HEK293 (cell line): ENCODE results near the gene CDKL2.
A peak's percentile ranks its signal among the peaks of the same experiment; 100 is the strongest.

Experiments
- OVOL3 ChIP-seq: fragments of 450-650 bp; formaldehyde crosslinking; IDR thresholded peaks from 2 replicates; pipeline ENCODE4 v1.5.1; 2016; ENCODE audit warnings: missing biosample characterization, missing genetic modification characterization
- PATZ1 ChIP-seq: fragments of 450-650 bp; formaldehyde crosslinking; IDR thresholded peaks from 2 replicates; pipeline ENCODE4 v1.5.1; 2016; ENCODE audit warnings: missing biosample characterization, missing genetic modification characterization
- REST ChIP-seq: fragments of 450-650 bp; formaldehyde crosslinking; IDR thresholded peaks from 2 replicates; pipeline ENCODE4 v1.5.1; 2016; ENCODE audit warnings: missing biosample characterization, missing genetic modification characterization
- SCRT1 ChIP-seq: fragments of 450-650 bp; formaldehyde crosslinking; IDR thresholded peaks from 2 replicates; pipeline ENCODE4 v1.5.1; 2016; ENCODE audit warnings: missing biosample characterization, missing genetic modification characterization, borderline replicate concordance
- TCF7L2 ChIP-seq: IDR thresholded peaks from 2 replicates; pipeline ENCODE4 v1.6.1; 2011; ENCODE audit warnings: low read depth, mild to moderate bottlenecking, inconsistent platforms, low read length, moderate library complexity, borderline replicate concordance
- ZBTB11 ChIP-seq: fragments of 450-650 bp; formaldehyde crosslinking; conservative IDR thresholded peaks from 2 replicates; pipeline ENCODE4 v1.5.1; 2016; ENCODE audit warnings: low read depth, missing biosample characterization, missing genetic modification characterization
- ZFP3 ChIP-seq: fragments of 450-650 bp; formaldehyde crosslinking; IDR thresholded peaks from 2 replicates; pipeline ENCODE4 v1.5.1; 2016; ENCODE audit warnings: low read depth, missing biosample characterization, missing genetic modification characterization
- ZNF138 ChIP-seq: fragments of 450-650 bp; formaldehyde crosslinking; IDR thresholded peaks from 2 replicates; pipeline ENCODE4 v1.5.1; 2016; ENCODE audit warnings: missing biosample characterization, missing genetic modification characterization, borderline replicate concordance
- ZNF148 ChIP-seq: fragments of 450-650 bp; formaldehyde crosslinking; IDR thresholded peaks from 2 replicates; pipeline ENCODE4 v1.5.0; 2017; ENCODE audit warnings: missing biosample characterization, missing genetic modification characterization, borderline replicate concordance
- ZNF19 ChIP-seq: fragments of 450-650 bp; formaldehyde crosslinking; IDR thresholded peaks from 2 replicates; pipeline ENCODE4; 2016; ENCODE audit warnings: missing biosample characterization, missing genetic modification characterization, low read depth
- ZNF521 ChIP-seq: fragments of 450-650 bp; formaldehyde crosslinking; IDR thresholded peaks from 2 replicates; pipeline ENCODE4 v1.5.1; 2017; ENCODE audit warnings: missing biosample characterization, mild to moderate bottlenecking, missing genetic modification characterization
- ZNF580 ChIP-seq: fragments of 450-650 bp; formaldehyde crosslinking; IDR thresholded peaks from 2 replicates; pipeline ENCODE4 v1.5.1; 2016; ENCODE audit warnings: missing biosample characterization, missing genetic modification characterization
- ZNF626 ChIP-seq: fragments of 450-650 bp; sonication (Bioruptor Pico); formaldehyde crosslinking; IDR thresholded peaks from 2 replicates; pipeline ENCODE4 v1.5.1; 2018; ENCODE audit warnings: missing biosample characterization, missing genetic modification characterization, inconsistent platforms
- ZNF658 ChIP-seq: fragments of 450-650 bp; formaldehyde crosslinking; IDR thresholded peaks from 2 replicates; pipeline ENCODE4; 2016; ENCODE audit warnings: missing biosample characterization, missing genetic modification characterization
- ZNF76 ChIP-seq: fragments of 450-650 bp; formaldehyde crosslinking; IDR thresholded peaks from 2 replicates; pipeline ENCODE4; 2016; ENCODE audit warnings: low read depth, missing biosample characterization, missing genetic modification characterization, borderline replicate concordance
- TF ChIP-seq, protein P1 (sequence below): IDR thresholded peaks from 2 replicates; pipeline ENCODE4 v1.6.1; 2011; ENCODE audit warnings: mild to moderate bottlenecking, low read depth, low read length, borderline replicate concordance
- TF ChIP-seq, protein P2 (sequence below): fragments of 450-650 bp; formaldehyde crosslinking; IDR thresholded peaks from 2 replicates; pipeline ENCODE4 v1.5.1; 2017; ENCODE audit warnings: missing biosample characterization, missing genetic modification characterization
- TF ChIP-seq, protein P3 (sequence below): fragments of 450-650 bp; formaldehyde crosslinking; IDR thresholded peaks from 2 replicates; pipeline ENCODE4 v1.5.1; 2016; ENCODE audit warnings: missing biosample characterization, missing genetic modification characterization

CDKL2 gene

GRCh38 chr4:75672461-75673026, 42.2 kb upstream of the CDKL2 start (continued):
- TF ChIP-seq PATZ1 (tag by site-specific recombination) = 0 out of 2 replicates have a peak, but pooled peaks have one; percentile 37
- TF ChIP-seq ZNF580 (tag by site-specific recombination) = no peak
- TF ChIP-seq ZNF626 (tag by site-specific recombination) = no peak
- no peak for TF ChIP-seq ZNF148 (tag by site-specific recombination)
- TF ChIP-seq, protein P1, sequence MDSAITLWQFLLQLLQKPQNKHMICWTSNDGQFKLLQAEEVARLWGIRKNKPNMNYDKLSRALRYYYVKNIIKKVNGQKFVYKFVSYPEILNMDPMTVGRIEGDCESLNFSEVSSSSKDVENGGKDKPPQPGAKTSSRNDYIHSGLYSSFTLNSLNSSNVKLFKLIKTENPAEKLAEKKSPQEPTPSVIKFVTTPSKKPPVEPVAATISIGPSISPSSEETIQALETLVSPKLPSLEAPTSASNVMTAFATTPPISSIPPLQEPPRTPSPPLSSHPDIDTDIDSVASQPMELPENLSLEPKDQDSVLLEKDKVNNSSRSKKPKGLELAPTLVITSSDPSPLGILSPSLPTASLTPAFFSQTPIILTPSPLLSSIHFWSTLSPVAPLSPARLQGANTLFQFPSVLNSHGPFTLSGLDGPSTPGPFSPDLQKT = no peak
- TF ChIP-seq REST (tag by site-specific recombination) = no peak
- TF ChIP-seq ZNF19 = no peak
- TF ChIP-seq, protein P2, sequence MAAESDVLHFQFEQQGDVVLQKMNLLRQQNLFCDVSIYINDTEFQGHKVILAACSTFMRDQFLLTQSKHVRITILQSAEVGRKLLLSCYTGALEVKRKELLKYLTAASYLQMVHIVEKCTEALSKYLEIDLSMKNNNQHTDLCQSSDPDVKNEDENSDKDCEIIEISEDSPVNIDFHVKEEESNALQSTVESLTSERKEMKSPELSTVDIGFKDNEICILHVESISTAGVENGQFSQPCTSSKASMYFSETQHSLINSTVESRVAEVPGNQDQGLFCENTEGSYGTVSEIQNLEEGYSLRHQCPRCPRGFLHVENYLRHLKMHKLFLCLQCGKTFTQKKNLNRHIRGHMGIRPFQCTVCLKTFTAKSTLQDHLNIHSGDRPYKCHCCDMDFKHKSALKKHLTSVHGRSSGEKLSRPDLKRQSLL (tag by site-specific recombination) = no peak
- peak; percentile 68 for TF ChIP-seq SCRT1 (tag by site-specific recombination)
- TF ChIP-seq OVOL3 (tag by site-specific recombination) = no peak
- no peak for TF ChIP-seq ZFP3 (tag by site-specific recombination)
- TF ChIP-seq ZNF138 (tag by site-specific recombination) = no peak
- no peak for TF ChIP-seq ZNF658 (tag by site-specific recombination)
- no peak for TF ChIP-seq ZNF521 (tag by site-specific recombination)
- TF ChIP-seq TCF7L2 = no peak
- TF ChIP-seq ZBTB11 (tag by site-specific recombination) = peak; percentile 90
- TF ChIP-seq, protein P3, sequence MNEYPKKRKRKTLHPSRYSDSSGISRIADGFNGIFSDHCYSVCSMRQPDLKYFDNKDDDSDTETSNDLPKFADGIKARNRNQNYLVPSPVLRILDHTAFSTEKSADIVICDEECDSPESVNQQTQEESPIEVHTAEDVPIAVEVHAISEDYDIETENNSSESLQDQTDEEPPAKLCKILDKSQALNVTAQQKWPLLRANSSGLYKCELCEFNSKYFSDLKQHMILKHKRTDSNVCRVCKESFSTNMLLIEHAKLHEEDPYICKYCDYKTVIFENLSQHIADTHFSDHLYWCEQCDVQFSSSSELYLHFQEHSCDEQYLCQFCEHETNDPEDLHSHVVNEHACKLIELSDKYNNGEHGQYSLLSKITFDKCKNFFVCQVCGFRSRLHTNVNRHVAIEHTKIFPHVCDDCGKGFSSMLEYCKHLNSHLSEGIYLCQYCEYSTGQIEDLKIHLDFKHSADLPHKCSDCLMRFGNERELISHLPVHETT (tag by site-specific recombination) = no peak
- TF ChIP-seq ZNF76 = no peak
